A673 (cell line): Measurements from ENCODE around the gene IFT172.

Experiments
- CTCF ChIP-seq: fragments of 300-800, 200-600 bp; sonication (generic); conservative IDR thresholded peaks from 2 replicates; pipeline ENCODE4 v1.5.1; 2017; ENCODE audit warnings: low read depth, mild to moderate bottlenecking, antibody characterized with exemption, low read length, moderate library complexity, mixed read lengths
- EZH2 ChIP-seq: fragments of 200-600 bp; sonication (generic); IDR thresholded peaks from 2 replicates; pipeline ENCODE4 v1.6.1; 2017; ENCODE audit warnings: borderline replicate concordance, low read depth, mild to moderate bottlenecking, mixed read lengths, antibody characterized with exemption, low read length; ENCODE audit not compliant: poor library complexity, severe bottlenecking

GRCh38 chr2:27493948-27494283, 4.4 kb upstream of the IFT172 start:
- TF ChIP-seq CTCF: no peak
- no peak for TF ChIP-seq EZH2
